SU-DHL-6 (cell line): Measurements from ENCODE around the gene FETUB.

Experiments
- H2AFZ ChIP-seq: fragments of 200-600 bp; sonication (generic); 2 replicates; pipeline ENCODE4 v1.6.1; 2014; ENCODE audit warnings: low read depth, mild to moderate bottlenecking, moderate library complexity, mixed read lengths, antibody characterized with exemption, low read length; ENCODE audit not compliant: severe bottlenecking
- H3F3A ChIP-seq: fragments of 200-600 bp; shearing (Covaris generic); 2 replicates; pipeline ENCODE4 v1.6.0; 2016; ENCODE audit warnings: antibody characterized with exemption, mild to moderate bottlenecking; ENCODE audit not compliant: insufficient read depth
- H3K27ac ChIP-seq: fragments of 200-600 bp; sonication (generic); 2 replicates; pipeline ENCODE4 v1.5.1; 2016; ENCODE audit warnings: low read depth, mild to moderate bottlenecking, low read length, moderate library complexity, mixed read lengths
- H3K27me3 ChIP-seq: fragments of 200-600 bp; sonication (generic), shearing (Covaris generic); 2 replicates; pipeline ENCODE4 v1.6.0; 2014; ENCODE audit warnings: mild to moderate bottlenecking, low read length
- H3K36me3 ChIP-seq: fragments of 200-600 bp; sonication (generic); 2 replicates; pipeline ENCODE4 v1.6.1; 2014; ENCODE audit warnings: mild to moderate bottlenecking, low read length, mixed read lengths
- H3K4me2 ChIP-seq: fragments of 300-600, 200-600 bp; shearing (Covaris generic), sonication (generic); 2 replicates; pipeline ENCODE4 v1.6.0; 2014; ENCODE audit warnings: low read length, low read depth, mild to moderate bottlenecking; ENCODE audit not compliant: poor library complexity, severe bottlenecking
- H3K4me3 ChIP-seq: fragments of 200-600 bp; sonication (generic); 2 replicates; pipeline ENCODE4 v1.5.1; 2014; ENCODE audit warnings: antibody characterized with exemption, low read length, mild to moderate bottlenecking, mixed read lengths; ENCODE audit not compliant: insufficient read depth, poor library complexity, severe bottlenecking
- H3K79me2 ChIP-seq: fragments of 200-600 bp; sonication (generic); 2 replicates; pipeline ENCODE4 v1.6.1; 2014; ENCODE audit warnings: mild to moderate bottlenecking, low read length, moderate library complexity; ENCODE audit not compliant: insufficient read depth
- H3K9ac ChIP-seq: fragments of 200-600 bp; sonication (generic); 2 replicates; pipeline ENCODE4 v1.7.0; 2014; ENCODE audit warnings: mild to moderate bottlenecking, low read length
- H3K9me2 ChIP-seq: fragments of 200-600 bp; sonication (generic); replicated peaks from 2 replicates; pipeline ENCODE4 v1.6.1; 2014; ENCODE audit warnings: low read length; ENCODE audit not compliant: insufficient read depth
- H3K9me3 ChIP-seq: fragments of 200-600 bp; sonication (generic); 2 replicates; pipeline ENCODE4 v1.6.1; 2014; ENCODE audit warnings: low read length, mixed read lengths; ENCODE audit not compliant: insufficient read depth
- H4K20me1 ChIP-seq: fragments of 200-600 bp; sonication (generic); 2 replicates; pipeline ENCODE4 v1.6.1; 2014; ENCODE audit warnings: low read depth, mild to moderate bottlenecking, antibody characterized with exemption, low read length, moderate library complexity, mixed read lengths
- CTCF ChIP-seq: fragments of 200-600 bp; sonication (generic); IDR thresholded peaks from one replicate; pipeline ENCODE4 v1.5.1; 2017; ENCODE audit warnings: antibody characterized with exemption, mild to moderate bottlenecking, low read length, moderate library complexity; ENCODE audit not compliant: insufficient read depth, poor library complexity, severe bottlenecking
- EZH2phosphoT487 ChIP-seq: fragments of 200-600 bp; sonication (generic), shearing (Covaris generic); conservative IDR thresholded peaks from 2 replicates; pipeline ENCODE4 v1.6.1; 2018; ENCODE audit warnings: mild to moderate bottlenecking, antibody characterized with exemption, low read length, moderate library complexity, mixed read lengths

Gene FETUB

GRCh38 chr3:186670155-186670554, 30.0 kb downstream of the FETUB start:
- no peaks in the 10 kb centered on the region for H3K27me3 ChIP-seq
- H3F3A ChIP-seq, result no peaks in the 10 kb centered on the region
- H3K9me2 ChIP-seq, result no peaks in the 10 kb centered on the region
- no peak overlapping the region for H2AFZ ChIP-seq
- H3K4me2 ChIP-seq, result no peak overlapping the region
- H3K27ac ChIP-seq, result no peak overlapping the region
- TF ChIP-seq CTCF, result no peak
- TF ChIP-seq EZH2phosphoT487, result no peak
- no peaks in the 10 kb centered on the region for H3K79me2 ChIP-seq
- no peak overlapping the region for H3K9ac ChIP-seq
- H4K20me1 ChIP-seq, result no peaks in the 10 kb centered on the region
- H3K36me3 ChIP-seq, result no peaks in the 10 kb centered on the region
- H3K9me3 ChIP-seq, result no peaks in the 10 kb centered on the region
- H3K4me3 ChIP-seq, result no peak overlapping the region

GRCh38 chr3:186671051-186671450, 30.9 kb downstream of the FETUB start:
- H3K9me3 ChIP-seq, result no peaks in the 10 kb centered on the region

GRCh38 chr3:186678604-186679003, 38.4 kb downstream of the FETUB start:
- Histone ChIP-seq H3K9ac (no peak overlapping the region), H3K9me3 (no peaks in the 10 kb centered on the region), H3K27me3 (no peaks in the 10 kb centered on the region), H4K20me1 (no peaks in the 10 kb centered on the region), H3K36me3 (no peaks in the 10 kb centered on the region), H3K27ac (no peak overlapping the region), H3K4me3 (no peak overlapping the region), H2AFZ (no peak overlapping the region), H3K79me2 (no peaks in the 10 kb centered on the region), H3K4me2 (no peak overlapping the region), H3K9me2 (no peaks in the 10 kb centered on the region), H3F3A (no peaks in the 10 kb centered on the region)
- no peak for TF ChIP-seq EZH2phosphoT487
- TF ChIP-seq CTCF, result no peak

More at GRCh38 chr3:186671051-186671450, 30.9 kb downstream of the FETUB start:
- no peaks in the 10 kb centered on the region for H3F3A ChIP-seq
- H2AFZ ChIP-seq, result no peak overlapping the region
- H3K36me3 ChIP-seq, result no peaks in the 10 kb centered on the region
- TF ChIP-seq EZH2phosphoT487 (no peak), CTCF (no peak)
- H3K9ac ChIP-seq, result no peak overlapping the region
- no peaks in the 10 kb centered on the region for H3K79me2 ChIP-seq
- H3K9me2 ChIP-seq, result no peaks in the 10 kb centered on the region
- no peaks in the 10 kb centered on the region for H4K20me1 ChIP-seq
- H3K4me3 ChIP-seq, result no peak overlapping the region
- H3K27me3 ChIP-seq, result no peaks in the 10 kb centered on the region
- no peak overlapping the region for H3K27ac ChIP-seq
- no peak overlapping the region for H3K4me2 ChIP-seq

GRCh38 chr3:186679151-186679550, 39.0 kb downstream of the FETUB start:
- Histone ChIP-seq H3K9me2 (no peaks in the 10 kb centered on the region), H3K27me3 (no peaks in the 10 kb centered on the region), H3K9me3 (no peaks in the 10 kb centered on the region), H3F3A (no peaks in the 10 kb centered on the region), H3K9ac (no peak overlapping the region), H3K36me3 (no peaks in the 10 kb centered on the region), H2AFZ (no peak overlapping the region), H3K79me2 (no peaks in the 10 kb centered on the region), H4K20me1 (no peaks in the 10 kb centered on the region), H3K27ac (no peak overlapping the region), H3K4me3 (no peak overlapping the region), H3K4me2 (no peak overlapping the region)
- TF ChIP-seq CTCF, result no peak
- TF ChIP-seq EZH2phosphoT487, result no peak
